ENCODE measurements around the gene CAMK2D. TPM values are rescaled to one million over a fixed set of nuclear protein-coding genes. Genes with fewer than 3 reads are reported as not detected.

The CAMK2D gene
- total and polyA plus RNA-seq, 10 donors = 5.9 to 44.2 (median 33.3) TPM

GRCh38 chr4:113601636-113602035 is 159.9 kb downstream of the CAMK2D start:
- no peak for TF ChIP-seq POLR2A (IDR thresholded peaks at IDR 0.05)
- intact Hi-C loops (cut with DNase I; ENCODE audit: low total_unique reads) = no loop called here
- peaks cover 0 to 18% (median 0%) of the 10 kb centered on the region in 6 donors for H3K4me1 ChIP-seq
- H3K9me3 ChIP-seq = no peaks in the 10 kb centered on the region
- WGBS, 5 donors = 82 to 99% (median 97%) methylated on average over 4 of the region's 4 CpGs
- no peaks in the 10 kb centered on the region for H3K27me3 ChIP-seq (replicated peaks in 1 of 7)
- no peak for DNase-seq
- H3K27ac ChIP-seq = no peak overlapping the region
- H3K36me3 ChIP-seq = peaks cover 0 to 6% (median 0%) of the 10 kb centered on the region in 6 donors
- H3K4me3 ChIP-seq = no peak overlapping the region

- WGBS, 5 donors = 92 to 97% (median 95%) methylated on average over 6 of the region's 6 CpGs
- intact Hi-C loops (cut with DNase I; ENCODE audit: low total_unique reads) = no loop called here
- Histone ChIP-seq H3K4me1 (peaks cover 0 to 51% (median 6%) of the 10 kb centered on the region in 6 donors), H3K4me3 (no peak overlapping the region), H3K27me3 (replicated peaks in 1 of 7) (no peaks in the 10 kb centered on the region), H3K9me3 (no peaks in the 10 kb centered on the region), H3K27ac (no peak overlapping the region), H3K36me3 (peaks cover 0 to 11% (median 0%) of the 10 kb centered on the region in 6 donors)
- DNase-seq = no peak
- TF ChIP-seq CTCF (IDR thresholded peaks at IDR 0.05 in 8 of 11, conservative IDR thresholded peaks at IDR 0.05 in 3 of 11) (no peak), POLR2A (IDR thresholded peaks at IDR 0.05) (no peak), POLR2AphosphoS5 (IDR thresholded peaks at IDR 0.05) (no peak)
Measured at GRCh38 chr4:113596396-113596795, 165.1 kb downstream of the CAMK2D start.

GRCh38 chr4:113594231-113594556 is 167.3 kb downstream of the CAMK2D start:
- H3K4me3 ChIP-seq = no peak overlapping the region
- TF ChIP-seq POLR2A (IDR thresholded peaks at IDR 0.05) = no peak
- TF ChIP-seq POLR2AphosphoS5 (IDR thresholded peaks at IDR 0.05) = no peak
- TF ChIP-seq CTCF (IDR thresholded peaks at IDR 0.05 in 8 of 11, conservative IDR thresholded peaks at IDR 0.05 in 3 of 11) = no peak
- DNase-seq = no peak
- intact Hi-C loops (cut with DNase I; ENCODE audit: low total_unique reads) = no loop called here
- 78 to 89% (median 83%) methylated on average over 2 of the region's 2 CpGs for WGBS, 5 donors
- peaks cover 0 to 57% (median 7%) of the 10 kb centered on the region in 6 donors for H3K4me1 ChIP-seq
- H3K27ac ChIP-seq = peak overlapping the region in 6 of 8 donors; percentile 5 to 76 (median 46)
- peaks cover 0 to 11% (median 0%) of the 10 kb centered on the region in 6 donors for H3K36me3 ChIP-seq
- no peaks in the 10 kb centered on the region for H3K9me3 ChIP-seq
- H3K27me3 ChIP-seq (replicated peaks in 1 of 7) = no peaks in the 10 kb centered on the region

- intact Hi-C loops (cut with DNase I; ENCODE audit: low total_unique reads) = no loop called here
- no peaks in the 10 kb centered on the region for H3K27me3 ChIP-seq (replicated peaks in 1 of 7)
- WGBS, 5 donors = 74 to 93% (median 80%) methylated on average over 1 of the region's 1 CpG
- peak overlapping the region in 6 of 8 donors; percentile 5 to 76 (median 46) for H3K27ac ChIP-seq
- peaks cover 0 to 63% (median 8%) of the 10 kb centered on the region in 6 donors for H3K4me1 ChIP-seq
- H3K36me3 ChIP-seq = peaks cover 0 to 11% (median 0%) of the 10 kb centered on the region in 6 donors
- H3K4me3 ChIP-seq = no peak overlapping the region
- DNase-seq = no peak
- no peak for TF ChIP-seq POLR2AphosphoS5 (IDR thresholded peaks at IDR 0.05)
- no peak for TF ChIP-seq CTCF (IDR thresholded peaks at IDR 0.05 in 8 of 11, conservative IDR thresholded peaks at IDR 0.05 in 3 of 11)
- no peak for TF ChIP-seq POLR2A (IDR thresholded peaks at IDR 0.05)
- no peaks in the 10 kb centered on the region for H3K9me3 ChIP-seq
Measured at GRCh38 chr4:113593400-113594230, 167.9 kb downstream of the CAMK2D start.
